Activated CD4-positive, alpha-beta T cell treated with anti-CD3 and anti-CD28 coated beads for 24 hours (primary cell): ENCODE results near the gene TBC1D32.
"Not testable (repeated sequence)": the region's sequence is repeated elsewhere in the genome, so short reads cannot be mapped to it uniquely, and the experiment has no call there.

ENCODE experiments used
- DNase-seq, 2 donors: peaks; one replicate each; pipeline ENCODE4 v3.0.0-alpha.2; 2020; ENCODE audit warnings: low read depth in 2 of 2

Gene TBC1D32

GRCh38 chr6:121135425-121135824, 198.9 kb downstream of the TBC1D32 start:
- DNase-seq = no peak

GRCh38 chr6:121134922-121135321, 199.4 kb downstream of the TBC1D32 start:
- no peak for DNase-seq

- DNase-seq = no peak
Observed at GRCh38 chr6:121124600-121124999, 209.7 kb downstream of the TBC1D32 start.

DNA sequence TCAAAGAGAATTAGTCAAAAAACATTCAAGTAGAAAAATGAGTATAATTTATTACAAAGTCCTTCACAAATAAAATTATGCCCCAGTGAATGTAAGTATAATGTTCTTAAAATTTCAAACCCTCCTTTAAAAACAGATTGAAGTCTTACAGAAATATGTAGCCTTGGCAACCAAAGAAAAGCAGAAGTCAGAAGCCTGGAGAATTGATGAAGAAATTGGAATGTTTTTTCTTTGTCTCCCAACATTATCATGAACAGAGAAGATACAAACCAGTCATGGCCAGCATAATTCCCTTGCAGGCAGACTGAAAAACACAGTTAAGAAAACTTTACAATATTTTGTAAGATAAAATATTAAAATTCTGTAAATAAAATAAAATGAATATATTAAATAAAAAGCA, 221.9 kb downstream of the TBC1D32 start:
- DNase-seq = no peak

DNA sequence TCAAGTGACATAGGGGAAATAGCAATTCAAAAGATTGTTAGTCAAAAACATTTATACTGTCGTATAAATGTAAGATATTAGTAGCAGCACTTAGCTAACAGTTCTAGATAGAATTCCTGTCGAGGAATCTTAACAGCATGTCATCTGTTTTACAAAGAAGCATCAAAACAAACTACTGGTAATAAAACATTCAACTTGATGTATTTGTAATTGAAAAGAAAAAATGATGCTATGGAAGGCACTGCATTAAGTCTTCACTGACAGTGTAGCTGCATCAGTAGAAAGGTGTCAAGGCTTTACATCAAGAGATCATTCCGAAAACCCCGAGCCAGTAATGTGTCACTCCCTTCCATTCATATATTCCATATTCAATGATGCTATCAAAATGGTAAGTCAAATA, 223.5 kb downstream of the TBC1D32 start:
- DNase-seq = no peak

DNA sequence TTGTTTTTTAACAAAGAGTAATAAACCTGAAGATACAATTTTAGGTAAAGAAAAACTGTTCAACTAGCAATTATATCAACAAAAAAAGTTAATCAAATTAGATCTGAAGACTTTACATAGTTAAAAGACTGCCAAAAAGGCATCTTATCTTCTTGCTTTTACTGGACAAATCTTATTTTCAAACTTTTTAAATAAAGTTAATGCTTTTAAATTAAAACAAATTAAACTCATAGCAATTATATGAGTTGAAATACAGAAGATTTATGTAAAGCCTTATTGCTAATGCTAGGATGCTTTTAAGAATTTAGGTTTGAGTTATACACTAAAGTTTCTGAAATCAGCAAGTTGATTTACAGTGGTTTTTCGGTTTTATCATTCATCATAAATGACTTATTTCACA, 227.3 kb downstream of the TBC1D32 start:
- DNase-seq = no peak

DNA sequence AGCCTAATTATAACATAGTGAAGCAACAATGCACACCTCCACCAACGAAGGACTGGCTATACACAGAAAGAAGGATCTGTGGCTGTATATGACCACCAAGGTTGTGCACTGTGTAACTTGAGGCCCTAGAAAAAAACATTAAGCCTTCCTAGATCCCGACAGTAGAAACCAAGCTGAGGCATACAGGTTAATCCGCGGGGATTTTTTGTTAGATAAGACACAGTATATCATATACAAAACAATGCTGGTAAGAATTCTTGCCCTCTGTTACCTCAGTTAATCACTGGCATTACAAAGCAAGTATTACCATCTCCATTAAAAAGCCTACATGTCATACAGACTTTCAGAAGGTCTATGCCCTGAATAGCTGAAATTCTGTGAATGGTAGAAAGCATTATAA, 228.8 kb downstream of the TBC1D32 start:
- DNase-seq = no peak

- DNase-seq = no peak
Observed at GRCh38 chr6:121093928-121094327, 240.4 kb downstream of the TBC1D32 start.

DNA sequence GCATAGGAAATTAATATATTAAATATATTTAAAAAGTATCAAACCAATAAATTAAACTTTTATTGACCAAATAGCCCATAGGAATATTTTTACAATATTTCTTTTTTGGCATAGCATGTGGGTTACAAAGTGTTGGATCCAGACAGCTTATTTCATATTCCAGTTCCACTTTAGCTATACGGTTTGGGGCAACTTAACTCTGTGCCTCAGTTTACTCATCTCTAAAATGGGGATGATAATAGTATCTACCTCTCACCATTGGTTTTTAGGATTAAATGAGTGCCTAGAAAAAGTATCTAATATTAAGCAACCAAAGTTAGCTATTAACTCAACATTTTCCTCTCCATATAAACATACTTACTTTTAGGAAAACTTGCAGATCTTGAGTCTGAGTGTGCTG, 243.8 kb downstream of the TBC1D32 start:
- no peak for DNase-seq

DNA sequence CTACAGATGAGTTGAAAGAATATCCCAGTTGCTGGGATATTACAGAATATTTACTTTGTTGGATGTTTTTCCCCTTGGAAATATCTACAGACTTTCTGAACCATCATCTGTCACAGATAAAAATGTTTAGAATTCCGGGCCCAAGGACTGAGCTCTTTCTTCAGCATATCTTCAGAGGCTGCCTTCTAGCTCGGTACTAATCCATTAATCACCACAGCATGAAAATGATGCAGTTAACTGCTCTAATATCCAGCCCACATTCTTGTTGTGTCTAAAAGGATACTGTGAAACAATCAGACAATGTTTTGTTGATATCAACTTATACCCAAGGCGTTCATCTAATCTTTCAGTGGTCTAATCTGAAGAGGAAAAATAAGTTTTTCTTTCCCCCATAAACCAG, 247.4 kb downstream of the TBC1D32 start:
- no peak for DNase-seq

- DNase-seq = no peak
Observed at GRCh38 chr6:121076119-121076518, 258.2 kb downstream of the TBC1D32 start.

GRCh38 chr6:121068749-121069148, 265.5 kb downstream of the TBC1D32 start:
- DNase-seq = not testable (repeated sequence)

DNA sequence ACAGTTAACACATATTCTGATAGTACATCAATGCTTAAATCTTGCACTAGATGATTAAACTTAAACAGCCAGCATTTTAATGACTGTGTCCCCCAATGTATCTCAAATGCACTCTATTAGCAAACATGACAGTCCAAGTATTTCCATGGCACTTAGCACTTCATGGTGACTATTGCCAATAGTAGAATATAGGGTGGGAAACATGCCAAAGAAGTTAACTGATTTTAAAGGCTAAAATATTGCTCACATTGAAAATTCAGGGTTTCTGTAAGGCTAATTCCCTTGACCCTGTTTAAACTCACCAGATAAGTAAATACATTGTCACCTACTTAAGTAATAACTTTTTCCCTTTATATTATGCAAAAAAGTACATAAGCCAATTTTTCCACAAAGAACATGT, 266.9 kb downstream of the TBC1D32 start:
- no peak for DNase-seq

- no peak for DNase-seq
Observed at GRCh38 chr6:121064345-121064744, 269.9 kb downstream of the TBC1D32 start.

- no peak for DNase-seq
Observed at GRCh38 chr6:121055572-121056163, 278.6 kb downstream of the TBC1D32 start.

- not testable (repeated sequence) for DNase-seq
Observed at GRCh38 chr6:121048593-121048992, 285.7 kb downstream of the TBC1D32 start.

GRCh38 chr6:121044905-121045304, 289.4 kb downstream of the TBC1D32 start:
- not testable (repeated sequence) for DNase-seq

GRCh38 chr6:121043706-121044105, 290.6 kb downstream of the TBC1D32 start:
- not testable (repeated sequence) for DNase-seq

DNA sequence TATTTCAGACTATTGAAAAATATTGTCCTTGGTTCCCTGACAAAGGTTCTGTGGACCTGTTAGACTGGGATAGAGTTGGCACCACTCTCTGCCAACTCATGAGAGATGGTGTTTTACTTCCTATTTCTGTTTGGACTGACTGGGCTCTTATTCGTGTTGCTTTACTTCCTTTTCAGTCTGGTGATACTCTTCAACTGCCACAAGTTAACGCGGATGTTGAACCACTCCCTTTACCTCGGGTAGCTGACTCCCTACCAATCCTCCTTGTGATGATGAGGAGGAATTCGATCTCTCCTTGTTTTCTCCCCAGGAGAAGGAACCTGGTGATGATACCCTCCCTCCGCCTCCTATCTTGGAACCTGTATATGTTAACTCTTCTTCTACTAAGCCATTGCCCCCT, 291.1 kb downstream of the TBC1D32 start:
- not testable (repeated sequence) for DNase-seq

DNA sequence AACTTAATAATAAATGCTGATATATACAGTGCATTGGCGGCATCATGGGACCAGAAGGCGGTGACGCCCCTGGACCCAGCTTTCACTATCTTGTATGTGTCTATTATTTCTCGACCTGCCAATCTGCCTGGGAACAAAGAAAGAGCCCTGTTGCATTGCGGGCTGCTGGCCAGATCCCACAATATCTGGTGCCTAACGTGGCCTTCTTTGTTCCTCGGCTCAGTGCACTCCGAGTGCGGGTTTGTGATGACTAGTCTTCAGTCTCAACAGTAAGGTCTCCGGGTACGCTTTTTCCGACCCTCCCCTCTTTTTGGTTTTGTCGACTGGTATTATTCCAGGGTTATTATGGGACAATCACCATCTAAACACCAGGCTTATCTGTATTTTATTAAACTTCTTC, 291.5 kb downstream of the TBC1D32 start:
- no peak for DNase-seq

DNA sequence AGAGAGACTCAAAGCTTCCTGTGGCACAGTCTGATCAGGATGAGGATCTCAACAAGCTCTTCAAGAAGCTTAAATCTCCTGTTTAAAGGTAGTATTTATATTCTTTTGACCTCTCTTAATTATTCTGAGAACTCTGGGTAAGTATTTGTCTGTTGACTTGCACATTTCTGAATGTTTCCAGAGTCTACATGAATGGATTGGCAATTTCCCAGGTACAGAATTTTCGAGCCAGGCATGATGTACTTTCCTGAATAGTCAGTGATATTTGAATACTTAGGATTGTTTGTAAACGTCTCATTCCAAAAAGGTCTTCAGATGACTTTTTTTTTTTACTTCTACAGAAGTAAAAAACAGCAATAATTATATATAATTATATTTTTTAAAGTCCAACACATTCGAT, 293.4 kb downstream of the TBC1D32 start:
- no peak for DNase-seq

GRCh38 chr6:121033091-121033490, 301.2 kb downstream of the TBC1D32 start:
- no peak for DNase-seq

DNA sequence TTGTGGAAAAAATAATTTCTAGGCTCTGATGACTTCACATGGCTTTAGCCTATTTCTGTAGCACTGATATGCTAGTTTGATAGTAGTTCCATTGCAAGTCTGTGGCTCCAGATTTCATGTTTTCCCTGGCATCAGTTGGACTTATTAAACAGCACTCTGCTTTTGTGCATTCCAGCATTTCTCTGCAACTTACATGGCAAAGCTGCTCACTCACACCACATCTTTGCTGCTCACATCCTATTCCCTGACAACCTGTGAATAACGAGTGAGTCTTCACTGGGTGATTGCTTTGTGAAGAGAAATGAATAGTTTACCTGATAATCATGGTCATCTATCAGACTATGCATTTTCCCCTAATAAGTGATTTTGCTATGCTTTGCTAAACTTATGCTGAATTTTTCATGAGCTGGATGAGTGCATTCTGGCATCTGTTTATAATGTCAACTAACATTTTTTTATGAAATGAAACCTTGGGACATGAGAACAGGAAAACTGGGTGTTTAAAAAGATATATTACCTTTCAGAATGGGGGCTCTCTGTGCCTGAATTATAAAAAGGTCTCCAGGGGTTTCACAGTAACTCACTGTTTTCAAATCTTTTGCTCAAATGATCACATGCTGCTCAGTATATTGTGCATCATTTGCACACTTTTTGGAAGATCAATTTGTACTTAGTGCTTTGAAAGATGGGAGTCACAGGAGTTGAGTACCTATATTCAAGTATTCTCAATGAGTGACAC, 301.8 kb downstream of the TBC1D32 start:
- DNase-seq = no peak
